NCI-H2029 (cell line): ENCODE results near the gene GPR34.

Source experiments
- DNase-seq: peaks from one replicate; lab custom pipeline; 2025; lab: John Stamatoyannopoulos, UW

The GPR34 gene

GRCh38 chrX:41737065-41737464 lies 48.3 kb downstream of the GPR34 start:
- DNase-seq: no peak

GRCh38 chrX:41739871-41740270 lies 51.1 kb downstream of the GPR34 start:
- no peak for DNase-seq
